Measurements from ENCODE around the gene IQCF6.

Gene IQCF6

DNA sequence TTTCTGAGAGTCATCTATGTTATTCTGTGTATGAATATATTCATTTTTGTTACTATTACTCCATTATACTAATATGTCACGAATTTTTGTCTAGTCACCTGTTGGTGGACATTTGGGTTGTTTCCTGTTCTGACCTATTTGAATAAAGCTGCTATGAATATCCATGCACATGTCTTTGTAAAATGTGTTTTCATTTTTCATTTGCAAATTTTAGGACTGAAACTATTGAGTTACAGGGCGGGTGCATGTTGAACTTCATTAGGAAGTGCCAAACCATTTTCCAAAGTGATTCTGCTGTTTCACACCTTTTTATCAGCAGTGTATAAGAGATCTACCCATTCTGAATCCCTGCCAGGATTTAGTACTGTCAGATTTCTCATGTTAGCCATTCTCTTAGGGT is 37.7 kb upstream of the IQCF6 start:
- no peak overlapping the region for H3K27ac ChIP-seq (ENCODE audit: poor library complexity, severe bottlenecking)
- H3K27me3 ChIP-seq (ENCODE audit: insufficient read depth, poor library complexity, severe bottlenecking), result no peaks in the 10 kb centered on the region
- ATAC-seq (ENCODE audit: low read depth), result no peak
- H3K4me1 ChIP-seq (ENCODE audit: insufficient read depth, poor library complexity, severe bottlenecking), result no peaks in the 10 kb centered on the region
- no peak overlapping the region for H3K4me3 ChIP-seq (ENCODE audit: severe bottlenecking)
- no peaks in the 10 kb centered on the region for H3K9me3 ChIP-seq (ENCODE audit: severe bottlenecking)
- DNase-seq (ENCODE audit: low spot score), result no peak
- H3K36me3 ChIP-seq (ENCODE audit: low read depth), result no peaks in the 10 kb centered on the region
- TF ChIP-seq, protein P1, sequence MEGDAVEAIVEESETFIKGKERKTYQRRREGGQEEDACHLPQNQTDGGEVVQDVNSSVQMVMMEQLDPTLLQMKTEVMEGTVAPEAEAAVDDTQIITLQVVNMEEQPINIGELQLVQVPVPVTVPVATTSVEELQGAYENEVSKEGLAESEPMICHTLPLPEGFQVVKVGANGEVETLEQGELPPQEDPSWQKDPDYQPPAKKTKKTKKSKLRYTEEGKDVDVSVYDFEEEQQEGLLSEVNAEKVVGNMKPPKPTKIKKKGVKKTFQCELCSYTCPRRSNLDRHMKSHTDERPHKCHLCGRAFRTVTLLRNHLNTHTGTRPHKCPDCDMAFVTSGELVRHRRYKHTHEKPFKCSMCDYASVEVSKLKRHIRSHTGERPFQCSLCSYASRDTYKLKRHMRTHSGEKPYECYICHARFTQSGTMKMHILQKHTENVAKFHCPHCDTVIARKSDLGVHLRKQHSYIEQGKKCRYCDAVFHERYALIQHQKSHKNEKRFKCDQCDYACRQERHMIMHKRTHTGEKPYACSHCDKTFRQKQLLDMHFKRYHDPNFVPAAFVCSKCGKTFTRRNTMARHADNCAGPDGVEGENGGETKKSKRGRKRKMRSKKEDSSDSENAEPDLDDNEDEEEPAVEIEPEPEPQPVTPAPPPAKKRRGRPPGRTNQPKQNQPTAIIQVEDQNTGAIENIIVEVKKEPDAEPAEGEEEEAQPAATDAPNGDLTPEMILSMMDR (IDR thresholded peaks at IDR 0.05; ENCODE audit: poor library complexity, severe bottlenecking), result no peak

DNA sequence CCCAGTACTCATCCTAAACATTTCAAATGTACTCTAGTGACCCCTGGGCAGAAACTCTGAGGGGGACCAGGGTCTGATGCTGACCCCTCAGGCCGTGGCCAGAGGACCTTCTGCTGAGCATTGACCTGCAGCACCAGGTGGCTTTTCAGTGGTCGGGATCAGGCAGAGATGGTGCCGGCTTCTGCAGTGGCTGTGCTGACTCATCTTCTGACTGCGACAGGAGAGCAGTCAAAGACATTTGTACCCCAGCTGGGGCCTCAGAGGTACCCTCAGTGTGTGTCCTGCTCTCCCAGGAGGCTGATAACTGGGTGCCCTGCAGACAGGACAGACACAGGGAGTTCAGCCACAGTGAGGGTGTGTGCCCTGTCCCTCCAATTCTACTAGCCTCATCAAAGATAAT is 36.6 kb upstream of the IQCF6 start:
- H3K4me3 ChIP-seq (ENCODE audit: severe bottlenecking), result no peak overlapping the region
- no peaks in the 10 kb centered on the region for H3K4me1 ChIP-seq (ENCODE audit: insufficient read depth, poor library complexity, severe bottlenecking)
- TF ChIP-seq, protein P1 (IDR thresholded peaks at IDR 0.05; ENCODE audit: poor library complexity, severe bottlenecking), result no peak
- DNase-seq (ENCODE audit: low spot score), result no peak
- H3K27ac ChIP-seq (ENCODE audit: poor library complexity, severe bottlenecking), result no peak overlapping the region
- no peak for ATAC-seq (ENCODE audit: low read depth)
- H3K36me3 ChIP-seq (ENCODE audit: low read depth), result no peaks in the 10 kb centered on the region
- no peaks in the 10 kb centered on the region for H3K9me3 ChIP-seq (ENCODE audit: severe bottlenecking)
- no peaks in the 10 kb centered on the region for H3K27me3 ChIP-seq (ENCODE audit: insufficient read depth, poor library complexity, severe bottlenecking)

DNA sequence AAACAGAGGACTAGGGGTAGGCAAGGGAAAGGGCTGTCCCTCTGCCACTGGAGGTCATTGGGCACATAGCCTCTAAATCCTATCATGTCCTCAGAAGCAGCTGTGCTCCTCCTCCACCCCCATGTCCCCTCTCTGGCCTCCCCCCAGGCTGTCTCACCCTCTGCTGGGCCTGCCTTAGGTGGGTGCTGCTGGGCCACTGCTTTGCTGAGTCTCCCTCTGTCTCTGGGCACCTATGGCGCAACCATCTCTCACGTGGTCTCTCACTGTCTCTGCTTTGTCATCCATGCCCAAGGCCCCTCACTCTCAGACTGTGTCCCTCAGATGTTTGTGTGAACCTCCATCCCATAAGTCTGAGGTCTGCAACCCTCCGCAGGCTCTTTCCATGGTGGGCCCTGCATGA is 35.0 kb upstream of the IQCF6 start:
- DNase-seq (ENCODE audit: low spot score), result no peak
- no peaks in the 10 kb centered on the region for H3K36me3 ChIP-seq (ENCODE audit: low read depth)
- no peaks in the 10 kb centered on the region for H3K9me3 ChIP-seq (ENCODE audit: severe bottlenecking)
- no peak overlapping the region for H3K27ac ChIP-seq (ENCODE audit: poor library complexity, severe bottlenecking)
- no peak overlapping the region for H3K4me3 ChIP-seq (ENCODE audit: severe bottlenecking)
- no peaks in the 10 kb centered on the region for H3K27me3 ChIP-seq (ENCODE audit: insufficient read depth, poor library complexity, severe bottlenecking)
- no peaks in the 10 kb centered on the region for H3K4me1 ChIP-seq (ENCODE audit: insufficient read depth, poor library complexity, severe bottlenecking)
- no peak for ATAC-seq (ENCODE audit: low read depth)
- TF ChIP-seq, protein P1 (IDR thresholded peaks at IDR 0.05; ENCODE audit: poor library complexity, severe bottlenecking), result no peak

DNA sequence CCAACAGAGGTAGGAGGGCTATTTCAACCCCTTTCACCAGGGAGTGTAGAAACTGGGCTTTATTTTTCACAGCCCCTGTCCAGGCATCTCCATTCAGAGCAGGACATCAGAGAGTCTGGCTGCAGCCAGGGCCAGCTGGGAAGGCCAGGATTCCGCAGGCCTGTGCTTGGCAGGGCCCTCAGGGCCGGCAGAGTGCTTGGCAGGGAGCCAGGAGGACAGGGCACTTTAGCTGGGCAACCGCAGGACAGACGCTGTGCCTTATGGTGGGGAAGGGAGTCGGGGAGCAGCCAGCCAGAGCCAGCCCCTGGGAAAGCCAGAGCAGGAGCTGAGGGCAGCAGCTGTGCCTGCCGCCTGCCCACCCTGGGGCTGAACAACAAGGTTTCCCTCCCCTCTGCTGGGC is 34.5 kb upstream of the IQCF6 start:
- Histone ChIP-seq H3K27me3 (ENCODE audit: insufficient read depth, poor library complexity, severe bottlenecking) (no peaks in the 10 kb centered on the region), H3K4me3 (ENCODE audit: severe bottlenecking) (no peak overlapping the region), H3K4me1 (ENCODE audit: insufficient read depth, poor library complexity, severe bottlenecking) (no peaks in the 10 kb centered on the region), H3K36me3 (ENCODE audit: low read depth) (no peaks in the 10 kb centered on the region), H3K9me3 (ENCODE audit: severe bottlenecking) (peaks cover under 1% of the 10 kb centered on the region), H3K27ac (ENCODE audit: poor library complexity, severe bottlenecking) (no peak overlapping the region)
- no peak for ATAC-seq (ENCODE audit: low read depth)
- no peak for DNase-seq (ENCODE audit: low spot score)
- TF ChIP-seq, protein P1 (IDR thresholded peaks at IDR 0.05; ENCODE audit: poor library complexity, severe bottlenecking), result no peak

DNA sequence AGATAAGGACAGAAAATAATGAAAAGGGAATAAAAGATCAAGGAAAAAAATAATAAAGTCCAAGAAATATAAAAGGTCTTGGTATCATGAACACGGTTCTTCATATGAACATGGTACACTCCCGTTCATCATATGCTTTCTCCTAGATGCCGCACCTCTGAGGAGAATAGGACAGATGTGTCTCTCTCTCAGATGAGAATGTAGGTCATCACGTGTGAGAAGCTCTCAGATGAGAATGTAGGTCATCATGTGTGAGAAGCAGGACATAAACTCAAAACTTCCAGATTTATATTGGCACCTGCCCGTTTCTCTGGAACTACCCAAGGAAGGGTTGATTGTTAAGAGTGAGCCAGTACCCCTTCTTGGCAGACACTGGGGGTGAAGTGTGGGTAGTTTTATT is 29.9 kb upstream of the IQCF6 start:
- ATAC-seq (ENCODE audit: low read depth), result no peak

More for the DNA sequence above, 29.9 kb upstream of the IQCF6 start:
- no peaks in the 10 kb centered on the region for H3K27me3 ChIP-seq (ENCODE audit: insufficient read depth, poor library complexity, severe bottlenecking)
- no peaks in the 10 kb centered on the region for H3K4me1 ChIP-seq (ENCODE audit: insufficient read depth, poor library complexity, severe bottlenecking)
- no peak overlapping the region for H3K27ac ChIP-seq (ENCODE audit: poor library complexity, severe bottlenecking)
- H3K36me3 ChIP-seq (ENCODE audit: low read depth), result no peaks in the 10 kb centered on the region
- no peak overlapping the region for H3K4me3 ChIP-seq (ENCODE audit: severe bottlenecking)
- TF ChIP-seq, protein P1 (IDR thresholded peaks at IDR 0.05; ENCODE audit: poor library complexity, severe bottlenecking), result no peak
- no peak for DNase-seq (ENCODE audit: low spot score)
- peaks cover 3% of the 10 kb centered on the region for H3K9me3 ChIP-seq (ENCODE audit: severe bottlenecking)

Measured in RWPE2 (cell line).